Adrenal gland (tissue), 12 donors: ENCODE results near the gene MAT2A. TPM values are rescaled to one million over a fixed set of nuclear protein-coding genes. Genes with fewer than 3 reads are reported as not detected.

Experiments used
- DNase-seq, 7 donors: peaks; one replicate each; pipeline ENCODE4 v3.0.0-alpha.2; 2019 to 2020
- H3K27ac ChIP-seq, 5 donors: fragments of 200-600 bp; sonication (generic) in 4 of 5; 1 replicate in 3 of 5; 2 replicates in 2 of 5; pipeline versions ENCODE4 v1.5.1 to v1.8.0; 2016 to 2020; ENCODE audit warnings: mild to moderate bottlenecking in 1 of 5
- H3K27me3 ChIP-seq: fragments of 200-600 bp; 2 replicates; pipeline ENCODE4 v1.8.0; 2021
- H3K36me3 ChIP-seq, 2 donors: fragments of 200-600 bp; replicated peaks in 1 of 2; 1 replicate in 1 of 2; 2 replicates in 1 of 2; pipeline versions ENCODE4 v1.5.1 to v1.8.0; 2018 to 2022
- H3K4me1 ChIP-seq, 2 donors: fragments of 200-600 bp; replicated peaks in 1 of 2; 1 replicate in 1 of 2; 2 replicates in 1 of 2; pipeline versions ENCODE4 v1.5.1 to v1.8.0; 2018 to 2021
- H3K4me3 ChIP-seq, 4 donors: fragments of 200-600 bp; sonication (generic) in 3 of 4; one replicate each; pipeline ENCODE4 v1.5.1; 2016 to 2018
- H3K9me3 ChIP-seq, 3 donors: fragments of 200-600 bp; sonication (generic) in 1 of 3; replicated peaks in 1 of 3; 1 replicate in 2 of 3; 2 replicates in 1 of 3; pipeline versions ENCODE4 v1.5.1 to v1.8.0; 2016 to 2021
- CTCF ChIP-seq, 6 experiments: fragments of 450-650 bp in 4 of 6; fragments of 200-600 bp in 2 of 6; sonication (generic) in 1 of 6; IDR thresholded peaks; 1 replicate in 5 of 6; 2 replicates in 1 of 6; pipeline versions ENCODE4 v1.5.1 to v1.8.0; 2016 to 2021; ENCODE audit warnings: antibody characterized with exemption in 6 of 6, mild to moderate bottlenecking in 2 of 6, moderate library complexity in 1 of 6
- POLR2A ChIP-seq, 2 donors: fragments of 450-650 bp; IDR thresholded peaks; one replicate each; pipeline ENCODE4 v1.6.1; 2017; ENCODE audit warnings: antibody characterized with exemption in 2 of 2, mild to moderate bottlenecking in 2 of 2, moderate library complexity in 1 of 2
- WGBS, 4 donors: extraction: QIAGEN DNeasy Blood & Tissue Kit in 2 of 4; methylation state at CpG; one replicate each; pipeline versions ENCODE4 v1.1.5 to v1.1.7; 2013 to 2017; 5-methylcytosine and 5-hydroxymethylcytosine counted together
- intact Hi-C, 2 donors: fragments of 100-400 bp; cut with DNase I; formaldehyde crosslinking; loops; one replicate each; pipeline versions ENCODE4 v1.14.1 to v1.15.0; 2022 to 2023
- polyA plus RNA-seq, 3 donors: library from polyadenylated mRNA; stranded (reverse); fragments of 200-250 nt in 2 of 3; fragments of 350-450 nt in 1 of 3; fragmentation: Illumina TruSeq in 1 of 3; extraction: RNeasy Lipid Tissue Mini Kit (QIAGEN cat#74804) in 1 of 3; gene quantifications; one replicate each; pipeline ENCODE4 v1.2.3, GENCODE V29; 2013 to 2014
- total RNA-seq, 9 donors: library from RNA; depleted of rRNA in 4 of 9; stranded (reverse); fragments of >200 nt in 4 of 9; fragments of 120-200 nt in 1 of 9; fragmentation: NEBNext Ultra II Directional in 1 of 9; extraction: Animal tissue kit (Norgen Biotek cat#: 25700) in 1 of 9; gene quantifications; one replicate each; pipeline versions ENCODE4 v1.1.0 to v1.2.4, GENCODE V29; 2013 to 2023
- donor health status: healthy with polysubstance abuse.
- donor health status: Bipolar disorder and iron deficiency.
- donor health status: DM: yes; HTN: yes; CAD: no.
- donor health status: DM: no; HTN: no; CAD: no.
- donor health status: DM: no; HTN: no; CAD: no.
- donor health status: DM: yes; HTN: yes; CAD: no.

MAT2A gene
- total and polyA plus RNA-seq, 12 donors: 41.1 to 429 (median 148) TPM

- peaks cover 24 to 28% of the 10 kb centered on the region in 2 donors for H3K4me1 ChIP-seq
Measured at GRCh38 chr2:85580206-85580605, 41.2 kb downstream of the MAT2A start.

DNA sequence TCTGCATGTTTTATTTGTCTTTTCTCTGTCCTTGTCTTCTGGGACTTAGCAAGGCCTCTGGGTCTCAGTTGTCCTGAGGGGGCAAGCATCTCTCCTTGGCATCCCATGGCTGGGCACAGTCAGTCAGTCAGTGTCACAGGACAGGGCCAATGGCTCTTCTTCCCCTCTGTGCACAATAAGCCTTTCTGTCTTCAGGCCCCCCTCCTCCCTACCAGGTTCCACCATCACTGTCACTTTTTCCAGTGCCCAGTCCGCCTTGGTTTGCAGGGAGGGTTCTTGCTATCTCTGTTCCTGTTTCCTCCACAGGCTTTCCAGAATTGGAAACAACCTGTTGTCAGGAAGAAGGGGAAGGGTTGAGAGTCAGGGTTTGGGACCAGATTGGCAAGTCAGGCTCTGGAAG is 43.5 kb downstream of the MAT2A start:
- no peaks in the 10 kb centered on the region for H3K9me3 ChIP-seq
- TF ChIP-seq CTCF (IDR thresholded peaks at IDR 0.05) (no peak), POLR2A (IDR thresholded peaks at IDR 0.05) (no peak)
- WGBS, 4 donors: 61 to 77% (median 71%) methylated on average over 1 of the region's 1 CpG
- intact Hi-C loops: no loop called here
- no peak for DNase-seq
- H3K27ac ChIP-seq: peak overlapping the region in 1 of 5 donors; percentile 5
- no peaks in the 10 kb centered on the region for H3K36me3 ChIP-seq
- no peak overlapping the region for H3K4me3 ChIP-seq
- H3K27me3 ChIP-seq: no peaks in the 10 kb centered on the region
- H3K4me1 ChIP-seq: peaks cover 30 to 36% of the 10 kb centered on the region in 2 donors

More at GRCh38 chr2:85580206-85580605, 41.2 kb downstream of the MAT2A start:
- Histone ChIP-seq H3K27ac (peak overlapping the region in 2 of 5 donors; percentile 68 to 71), H3K27me3 (no peaks in the 10 kb centered on the region), H3K36me3 (no peaks in the 10 kb centered on the region), H3K4me3 (peak overlapping the region in 1 of 4 donors; percentile 14), H3K9me3 (no peaks in the 10 kb centered on the region)
- intact Hi-C loops: no loop called here
- WGBS, 4 donors: 72 to 91% (median 86%) methylated on average over 3 of the region's 3 CpGs
- DNase-seq: no peak
- no peak for TF ChIP-seq POLR2A (IDR thresholded peaks at IDR 0.05)
- TF ChIP-seq CTCF (IDR thresholded peaks at IDR 0.05): no peak

GRCh38 chr2:85583667-85584353 is 44.8 kb downstream of the MAT2A start:
- Histone ChIP-seq H3K36me3 (no peaks in the 10 kb centered on the region), H3K9me3 (no peaks in the 10 kb centered on the region), H3K27me3 (no peaks in the 10 kb centered on the region), H3K4me1 (peaks cover 24 to 50% of the 10 kb centered on the region in 2 donors), H3K4me3 (peak overlapping the region in 2 of 4 donors; percentile 31 to 78), H3K27ac (peak overlapping the region in 4 of 5 donors; percentile 88 to 95 (median 92))
- 20 to 66% (median 23%) methylated on average over 5 to 16 of the region's 16 CpGs for WGBS, 4 donors
- intact Hi-C loops: no loop called here
- no peak for DNase-seq
- TF ChIP-seq CTCF (IDR thresholded peaks at IDR 0.05) (no peak), POLR2A (IDR thresholded peaks at IDR 0.05) (no peak)

DNA sequence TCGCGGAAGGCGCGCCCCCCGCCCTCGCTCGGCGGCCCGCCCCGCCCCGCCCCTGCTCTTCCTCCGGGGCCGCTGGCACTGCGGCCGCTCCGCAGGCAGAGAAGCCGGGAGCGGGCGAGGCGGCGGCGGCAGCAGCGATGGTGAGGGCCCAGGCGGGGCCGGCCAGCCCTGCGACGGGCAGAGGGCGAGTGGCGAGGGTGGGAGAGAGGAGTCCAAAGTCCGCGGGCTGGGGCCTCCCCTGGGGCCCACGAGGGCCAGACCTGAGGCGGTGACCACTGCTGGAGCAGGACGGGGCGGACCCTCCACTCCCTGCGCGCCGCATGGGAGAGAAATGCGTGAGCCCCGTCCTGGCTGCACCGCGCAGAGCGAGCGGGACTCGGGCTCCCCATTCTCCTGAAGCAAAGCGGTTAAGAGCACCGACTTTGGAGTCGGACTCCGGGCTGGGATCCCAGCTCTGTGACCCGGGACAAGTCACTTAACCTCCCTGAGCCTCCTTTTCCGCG is 45.4 kb downstream of the MAT2A start, which contains the start of gene VAMP5:
TSS of gene VAMP5 (plus strand) at position 78 of the 503 bp plus-strand sequence. CDS start at position 138, 60 bp downstream.
- intact Hi-C loops: no loop called here
- TF ChIP-seq CTCF (IDR thresholded peaks at IDR 0.05) (no peak), POLR2A (IDR thresholded peaks at IDR 0.05) (peak; percentile 25 to 52)
- H3K4me3 ChIP-seq: peak within 1 kb of the TSS in 2 of 4 donors; percentile 31 to 78
- H3K9me3 ChIP-seq: no peaks in the 10 kb centered on the region
- H3K4me1 ChIP-seq: peaks cover 24 to 56% of the 10 kb centered on the region in 2 donors
- no peaks in the 10 kb centered on the region for H3K27me3 ChIP-seq
- H3K36me3 ChIP-seq: no peaks in the 10 kb centered on the region
- peak within 1 kb of the TSS; percentile 78 to 95 (median 92) for H3K27ac ChIP-seq
- 1 to 5% (median 2%) methylated on average over 21 to 52 of the region's 52 CpGs; no CpG with 5 or more reads in 1 of the 4 donors for WGBS, 4 donors
- DNase-seq: peak in 3 of 7 donors; percentile 39 to 42 (median 40)
